ENCODE measurements around the gene NEK8.

DNA sequence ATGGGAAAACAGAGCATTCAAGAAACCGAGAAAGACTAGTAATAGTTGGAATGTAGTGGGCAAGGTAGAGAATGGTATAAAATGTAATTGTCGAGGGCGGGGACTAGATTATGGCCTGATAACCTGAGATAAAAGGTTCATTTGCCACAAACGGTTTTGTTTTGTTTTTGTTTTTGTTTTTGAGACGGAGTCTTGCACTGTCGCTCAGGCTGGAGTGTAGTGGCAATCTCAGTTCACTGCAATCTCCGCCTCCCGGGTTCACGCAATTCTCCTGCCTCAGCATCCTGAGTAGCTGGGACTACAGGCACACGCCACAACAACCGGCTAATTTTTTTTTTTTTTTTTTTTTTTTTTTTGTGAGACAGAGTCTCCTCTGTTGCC lies 1.4 kb downstream of the NEK8 start:
- TF ChIP-seq, protein P1, sequence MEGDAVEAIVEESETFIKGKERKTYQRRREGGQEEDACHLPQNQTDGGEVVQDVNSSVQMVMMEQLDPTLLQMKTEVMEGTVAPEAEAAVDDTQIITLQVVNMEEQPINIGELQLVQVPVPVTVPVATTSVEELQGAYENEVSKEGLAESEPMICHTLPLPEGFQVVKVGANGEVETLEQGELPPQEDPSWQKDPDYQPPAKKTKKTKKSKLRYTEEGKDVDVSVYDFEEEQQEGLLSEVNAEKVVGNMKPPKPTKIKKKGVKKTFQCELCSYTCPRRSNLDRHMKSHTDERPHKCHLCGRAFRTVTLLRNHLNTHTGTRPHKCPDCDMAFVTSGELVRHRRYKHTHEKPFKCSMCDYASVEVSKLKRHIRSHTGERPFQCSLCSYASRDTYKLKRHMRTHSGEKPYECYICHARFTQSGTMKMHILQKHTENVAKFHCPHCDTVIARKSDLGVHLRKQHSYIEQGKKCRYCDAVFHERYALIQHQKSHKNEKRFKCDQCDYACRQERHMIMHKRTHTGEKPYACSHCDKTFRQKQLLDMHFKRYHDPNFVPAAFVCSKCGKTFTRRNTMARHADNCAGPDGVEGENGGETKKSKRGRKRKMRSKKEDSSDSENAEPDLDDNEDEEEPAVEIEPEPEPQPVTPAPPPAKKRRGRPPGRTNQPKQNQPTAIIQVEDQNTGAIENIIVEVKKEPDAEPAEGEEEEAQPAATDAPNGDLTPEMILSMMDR (IDR thresholded peaks at IDR 0.05) = no peak
- no peak for TF ChIP-seq POLR2A (IDR thresholded peaks at IDR 0.05)

Measured in body of pancreas (tissue), 4 donors.